Uterine smooth muscle cell (primary cell): Measurements from ENCODE around the gene PLPP3. TPM values are rescaled to one million over a fixed set of nuclear protein-coding genes. Genes with fewer than 3 reads are reported as not detected.

Experiments used
- total RNA-seq: library from RNA; depleted of rRNA; stranded (reverse); fragments of >200 nt; gene quantifications from 2 replicates; pipeline ENCODE4 v1.2.3, GENCODE V29; 2014

Gene PLPP3
- 10.2 and 14.2 TPM in 2 replicates for total RNA-seq

GRCh38 chr1:56578963-56579875, at the start of gene PLPP3:
Gene PLPP3 (minus strand): TSS chr1:56579563. CDS start chr1:56579016, 547 bp downstream.

Other genes with a start within 250 kb of the PLPP3 start
- 5.1 and 5.6 TPM in 2 replicates for gene PRKAA2, start 65.8 kb upstream of the PLPP3 start, total RNA-seq
- not detected in 2 replicates for gene FYB2, start 239.8 kb upstream of the PLPP3 start, total RNA-seq